SK-N-MC (cell line): ENCODE measurements around the gene DDAH1.

ENCODE experiments used
- EZH2 ChIP-seq: fragments of 200-600 bp; sonication (generic); IDR thresholded peaks from one replicate; pipeline ENCODE4 v1.6.1; 2017; ENCODE audit warnings: antibody characterized with exemption
- FOXP2 ChIP-seq: optimal IDR thresholded peaks from 2 replicates; pipeline ENCODE3; 2011; ENCODE audit warnings: mild to moderate bottlenecking, moderate library complexity; ENCODE audit not compliant: insufficient read depth; ENCODE audit errors: extremely low read length, control extremely low read depth
- POLR2AphosphoS5 ChIP-seq: IDR thresholded peaks from 2 replicates; pipeline ENCODE4 v1.6.1; 2012; ENCODE audit warnings: mild to moderate bottlenecking, low read depth, low read length, borderline replicate concordance

- TF ChIP-seq EZH2 = no peak
- TF ChIP-seq POLR2AphosphoS5 = no peak
- no peak for TF ChIP-seq FOXP2
These were observed 4.3 kb downstream of the DDAH1 start for GRCh38 chr1:85460555-85461088.
